ENCODE measurements around the gene KIAA0586.
"Not testable (repeated sequence)": the region's sequence is repeated elsewhere in the genome, so short reads cannot be mapped to it uniquely, and the experiment has no call there.

The KIAA0586 gene

GRCh38 chr14:58464652-58465051 is 37.1 kb downstream of the KIAA0586 start:
- no peak for DNase-seq

GRCh38 chr14:58465421-58465820 is 37.9 kb downstream of the KIAA0586 start:
- DNase-seq = no peak

GRCh38 chr14:58466459-58466858 is 38.9 kb downstream of the KIAA0586 start:
- no peak for DNase-seq

- DNase-seq = no peak
These were observed 40.1 kb downstream of the KIAA0586 start for GRCh38 chr14:58467575-58467974.

- no peak for DNase-seq
These were observed 41.8 kb downstream of the KIAA0586 start for GRCh38 chr14:58469309-58469708.

- no peak for DNase-seq
These were observed 48.8 kb downstream of the KIAA0586 start for GRCh38 chr14:58476320-58476719.

- no peak for DNase-seq
These were observed 50.1 kb downstream of the KIAA0586 start for GRCh38 chr14:58477653-58478052.

- not testable (repeated sequence) for DNase-seq
These were observed 50.8 kb downstream of the KIAA0586 start for GRCh38 chr14:58478329-58478728.

GRCh38 chr14:58479975-58480374 is 52.5 kb downstream of the KIAA0586 start:
- no peak for DNase-seq

GRCh38 chr14:58484176-58484575 is 56.7 kb downstream of the KIAA0586 start:
- DNase-seq = no peak

GRCh38 chr14:58488550-58488949 is 61.0 kb downstream of the KIAA0586 start:
- DNase-seq = no peak

- no peak for DNase-seq
These were observed 64.1 kb downstream of the KIAA0586 start for GRCh38 chr14:58491593-58491992.

GRCh38 chr14:58492044-58492443 is 64.5 kb downstream of the KIAA0586 start:
- DNase-seq = no peak

GRCh38 chr14:58501214-58501816 is 73.8 kb downstream of the KIAA0586 start:
- DNase-seq = peak in 1 of 14 donors; percentile 36

- no peak for DNase-seq
These were observed 85.8 kb downstream of the KIAA0586 start for GRCh38 chr14:58513272-58513671.

- no peak for DNase-seq
These were observed 90.1 kb downstream of the KIAA0586 start for GRCh38 chr14:58517592-58517991.

- not testable (repeated sequence) for DNase-seq
These were observed 98.2 kb downstream of the KIAA0586 start for GRCh38 chr14:58525691-58526090.

GRCh38 chr14:58533446-58533845 is 105.9 kb downstream of the KIAA0586 start:
- DNase-seq = peak in 12 of 14 donors; percentile 0 to 48 (median 29)

- DNase-seq = no peak
These were observed 107.5 kb downstream of the KIAA0586 start for GRCh38 chr14:58535044-58535443.

GRCh38 chr14:58537004-58537403 is 109.5 kb downstream of the KIAA0586 start:
- DNase-seq = no peak

- no peak for DNase-seq
These were observed 113.5 kb downstream of the KIAA0586 start for GRCh38 chr14:58540749-58541632.

GRCh38 chr14:58541633-58542022 is 114.1 kb downstream of the KIAA0586 start:
- no peak for DNase-seq

GRCh38 chr14:58543253-58543652 is 115.7 kb downstream of the KIAA0586 start:
- no peak for DNase-seq

GRCh38 chr14:58547649-58548048 is 120.1 kb downstream of the KIAA0586 start:
- DNase-seq = no peak

Measured in C1 segment of cervical spinal cord (tissue), 14 donors.